Measurements from ENCODE around the gene ZBED5. TPM values are rescaled to one million over a fixed set of nuclear protein-coding genes. Genes with fewer than 3 reads are reported as not detected.
A peak's percentile ranks its signal among the peaks of the same experiment; 100 is the strongest.

The ZBED5 gene
- total RNA-seq, 1 experiment from 2014 or later, result 21.5 TPM

DNA sequence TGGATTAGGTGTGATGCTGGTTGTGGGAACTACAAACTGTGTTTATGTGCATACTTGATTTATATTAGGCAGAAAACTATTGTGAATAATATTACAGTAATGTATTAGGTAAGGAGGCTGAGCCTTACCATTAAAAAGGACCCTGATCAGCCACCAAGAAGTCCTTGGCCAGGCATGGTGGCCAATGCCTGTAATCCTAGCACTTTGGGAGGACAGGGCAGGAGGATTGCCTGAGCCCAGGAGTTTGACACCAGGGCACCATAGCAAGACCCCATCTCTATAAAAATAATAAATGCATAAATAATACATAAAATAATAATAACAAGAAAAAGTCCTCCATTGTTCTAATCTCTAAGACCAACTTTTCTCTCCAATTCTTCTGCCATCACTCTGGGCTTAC is 3.2 kb upstream of the ZBED5 start:
- CTCF ChIA-PET, result no interaction called here
- BruUV-seq (replicated peaks), result no TSS peak
- DNase-seq, result no peak
- no peaks in the 10 kb centered on the region for H4K20me1 ChIP-seq (ENCODE audit: insufficient read depth)
- POLR2A ChIA-PET (ENCODE audit: unreplicated experiment), result no interaction called here
- H3F3A ChIP-seq (ENCODE audit: insufficient read depth, low read depth), result peaks cover 9% of the 10 kb centered on the region; the same call in 1 of the 2 replicates
- H2AFZ ChIP-seq, result no peak overlapping the region
- no peak overlapping the region for H3K4me3 ChIP-seq
- no peaks in the 10 kb centered on the region for H3K9me2 ChIP-seq (ENCODE audit: insufficient read depth)
- peaks cover 40% of the 10 kb centered on the region for H3K79me2 ChIP-seq (ENCODE audit: low read depth)
- H3K36me3 ChIP-seq (ENCODE audit: low read depth), result no peaks in the 10 kb centered on the region
- no peaks in the 10 kb centered on the region for H3K27me3 ChIP-seq (ENCODE audit: insufficient read depth, low read depth)
- H3K9me3 ChIP-seq (ENCODE audit: insufficient read depth, low read depth), result no peaks in the 10 kb centered on the region
- intact Hi-C loops (cut with micrococcal nuclease; ENCODE audit: unreplicated experiment), result no loop called here
- H3K27ac ChIP-seq, result no peak overlapping the region
- H3K4me1 ChIP-seq (replicated peaks; ENCODE audit: insufficient read depth), result peaks cover 12% of the 10 kb centered on the region
- no peak overlapping the region for H3K4me2 ChIP-seq
- TF ChIP-seq, protein P1, sequence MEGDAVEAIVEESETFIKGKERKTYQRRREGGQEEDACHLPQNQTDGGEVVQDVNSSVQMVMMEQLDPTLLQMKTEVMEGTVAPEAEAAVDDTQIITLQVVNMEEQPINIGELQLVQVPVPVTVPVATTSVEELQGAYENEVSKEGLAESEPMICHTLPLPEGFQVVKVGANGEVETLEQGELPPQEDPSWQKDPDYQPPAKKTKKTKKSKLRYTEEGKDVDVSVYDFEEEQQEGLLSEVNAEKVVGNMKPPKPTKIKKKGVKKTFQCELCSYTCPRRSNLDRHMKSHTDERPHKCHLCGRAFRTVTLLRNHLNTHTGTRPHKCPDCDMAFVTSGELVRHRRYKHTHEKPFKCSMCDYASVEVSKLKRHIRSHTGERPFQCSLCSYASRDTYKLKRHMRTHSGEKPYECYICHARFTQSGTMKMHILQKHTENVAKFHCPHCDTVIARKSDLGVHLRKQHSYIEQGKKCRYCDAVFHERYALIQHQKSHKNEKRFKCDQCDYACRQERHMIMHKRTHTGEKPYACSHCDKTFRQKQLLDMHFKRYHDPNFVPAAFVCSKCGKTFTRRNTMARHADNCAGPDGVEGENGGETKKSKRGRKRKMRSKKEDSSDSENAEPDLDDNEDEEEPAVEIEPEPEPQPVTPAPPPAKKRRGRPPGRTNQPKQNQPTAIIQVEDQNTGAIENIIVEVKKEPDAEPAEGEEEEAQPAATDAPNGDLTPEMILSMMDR (conservative IDR thresholded peaks at IDR 0.05), result no peak
- TF ChIP-seq EZH2 (IDR thresholded peaks at IDR 0.05; ENCODE audit: low read depth), result no peak

DNA sequence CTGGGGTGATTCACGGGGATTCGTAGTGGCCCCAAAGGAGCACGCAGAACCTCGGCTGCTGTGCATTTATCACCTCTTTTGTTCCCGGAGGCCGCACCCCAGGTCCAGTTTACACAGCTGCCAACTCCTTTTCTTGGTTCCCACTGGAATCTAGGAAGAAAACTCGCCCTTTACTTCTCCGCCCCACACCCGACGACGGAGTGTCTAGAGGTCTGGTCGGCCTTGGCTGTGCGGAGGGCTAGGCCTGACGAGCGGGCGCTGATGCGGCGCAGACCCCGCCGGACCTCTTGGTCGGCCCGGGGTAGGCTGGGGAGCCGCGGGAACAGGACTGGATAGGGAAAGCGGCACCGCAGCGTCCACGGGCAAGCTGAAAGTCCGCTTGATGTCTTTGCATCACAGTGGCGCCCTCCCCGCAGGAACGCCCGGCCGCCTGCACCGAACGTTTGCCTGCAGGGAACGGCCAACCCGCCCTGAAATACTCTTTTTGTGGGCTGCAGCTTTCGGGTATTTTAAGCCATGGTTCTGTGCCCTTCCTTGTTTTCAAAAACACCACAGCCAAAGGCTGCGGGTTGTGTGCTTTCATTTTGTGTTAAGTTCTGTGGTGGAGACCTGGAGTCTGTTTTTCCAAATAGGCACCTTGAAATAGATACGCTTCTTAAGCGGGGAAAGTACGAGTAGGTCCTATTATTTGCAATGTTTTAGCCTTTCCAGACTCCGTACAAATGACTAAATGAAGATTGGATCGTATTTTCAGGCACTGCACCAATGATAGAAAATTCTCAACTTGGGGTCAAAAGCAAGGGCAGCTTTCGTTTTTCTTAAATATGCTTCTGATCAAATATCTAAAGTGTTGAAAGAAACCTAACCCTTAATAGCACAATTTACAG is 829 bp upstream of the ZBED5 start:
- H3K36me3 ChIP-seq (ENCODE audit: low read depth), result peaks cover 22% of the 10 kb centered on the region
- intact Hi-C loops (cut with micrococcal nuclease; ENCODE audit: unreplicated experiment), result loop anchor here (1.0 to 2.0 kb wide), 4 partner anchors 40 to 73 kb away; partner anchors contain the start of gene EIF4G2
- peaks cover 21% of the 10 kb centered on the region for H3K4me1 ChIP-seq (replicated peaks; ENCODE audit: insufficient read depth)
- H4K20me1 ChIP-seq (ENCODE audit: insufficient read depth), result no peaks in the 10 kb centered on the region
- H3K9me2 ChIP-seq (ENCODE audit: insufficient read depth), result no peaks in the 10 kb centered on the region
- no peaks in the 10 kb centered on the region for H3K27me3 ChIP-seq (ENCODE audit: insufficient read depth, low read depth)
- peak overlapping the region; percentile 78 for H2AFZ ChIP-seq
- peak overlapping the region; percentile 96 for H3K4me3 ChIP-seq
- peaks cover 9% of the 10 kb centered on the region; the same call in 1 of the 2 replicates for H3F3A ChIP-seq (ENCODE audit: insufficient read depth, low read depth)
- peak in 1 of 2 experiments; percentile 33 for DNase-seq
- TF ChIP-seq, protein P1 (conservative IDR thresholded peaks at IDR 0.05), result no peak; the same call in 1 of the 2 replicates
- no peak for TF ChIP-seq EZH2 (IDR thresholded peaks at IDR 0.05; ENCODE audit: low read depth)
- TSS peak; percentile 83 for BruUV-seq (replicated peaks)
- no peaks in the 10 kb centered on the region for H3K9me3 ChIP-seq (ENCODE audit: insufficient read depth, low read depth)
- ChIA-PET CTCF (interaction anchor here (1.2 to 1.5 kb wide), 2 partner anchors 50 to 51 kb away, joined by 3 read pairs; partner anchors contain the start of gene EIF4G2), POLR2A (ENCODE audit: unreplicated experiment) (interaction anchor here (0.6 to 1.0 kb wide), 7 partner anchors 39 to 76 kb away, joined by 3 to 15 read pairs (median 4); partner anchors contain the start of gene EIF4G2)
- H3K4me2 ChIP-seq, result peak overlapping the region; percentile 94
- peak overlapping the region; percentile 82 for H3K27ac ChIP-seq
- H3K79me2 ChIP-seq (ENCODE audit: low read depth), result peaks cover 64% of the 10 kb centered on the region

DNA sequence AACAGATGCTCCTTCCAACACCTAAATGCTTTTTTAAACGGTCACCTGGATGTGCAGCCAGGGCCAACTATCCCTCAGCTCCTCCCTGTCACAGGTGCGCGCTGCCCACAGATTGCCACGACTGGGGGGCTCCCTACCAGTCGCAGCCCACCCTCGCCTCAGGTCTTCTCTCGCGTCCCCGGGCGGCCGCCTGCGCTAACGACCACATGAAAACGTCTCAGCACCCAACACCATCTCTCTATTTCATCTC is 469 bp downstream of the ZBED5 start:
- Histone ChIP-seq H4K20me1 (ENCODE audit: insufficient read depth) (no peaks in the 10 kb centered on the region), H3K4me2 (peak overlapping the region; percentile 89), H3K27me3 (ENCODE audit: insufficient read depth, low read depth) (no peaks in the 10 kb centered on the region), H2AFZ (peak overlapping the region; percentile 84), H3K36me3 (ENCODE audit: low read depth) (peaks cover 32% of the 10 kb centered on the region), H3K4me1 (replicated peaks; ENCODE audit: insufficient read depth) (peaks cover 21% of the 10 kb centered on the region), H3F3A (ENCODE audit: insufficient read depth, low read depth) (peaks cover 12% of the 10 kb centered on the region; the same call in 1 of the 2 replicates), H3K9me3 (ENCODE audit: insufficient read depth, low read depth) (no peaks in the 10 kb centered on the region), H3K9me2 (ENCODE audit: insufficient read depth) (no peaks in the 10 kb centered on the region), H3K79me2 (ENCODE audit: low read depth) (peaks cover 69% of the 10 kb centered on the region), H3K27ac (peak overlapping the region; percentile 82), H3K4me3 (peak overlapping the region; percentile 96)
- DNase-seq, result peak in 1 of 2 experiments; percentile 19
- TF ChIP-seq EZH2 (IDR thresholded peaks at IDR 0.05; ENCODE audit: low read depth), result no peak
- TF ChIP-seq, protein P1 (conservative IDR thresholded peaks at IDR 0.05), result no peak; the same call in 1 of the 2 replicates
- CTCF ChIA-PET, result interaction anchor here (0.6 to 1.2 kb wide), 3 partner anchors 43 to 831 kb away, joined by 3 to 10 read pairs (median 6); partner anchors contain the start of gene EIF4G2
- no TSS peak for BruUV-seq (replicated peaks)
- POLR2A ChIA-PET (ENCODE audit: unreplicated experiment), result interaction anchor here (0.6 to 1.0 kb wide), 5 partner anchors 19 to 986 kb away, joined by 3 to 15 read pairs (median 5); partner anchors contain the start of gene EIF4G2
- intact Hi-C loops (cut with micrococcal nuclease; ENCODE audit: unreplicated experiment), result no loop called here

Data from PC-9 (cell line).